Mesendoderm (in vitro differentiated cells): Measurements from ENCODE around the gene ABCD1.
"Not testable (repeated sequence)": the region's sequence is repeated elsewhere in the genome, so short reads cannot be mapped to it uniquely, and the experiment has no call there.

Experiments
- DNase-seq: peaks from one replicate; pipeline ENCODE4 v3.0.0; 2013
- H2AK5ac ChIP-seq: 2 replicates; pipeline ENCODE4 v1.6.1; 2013; ENCODE audit warnings: low read length, inconsistent platforms
- H2BK120ac ChIP-seq: 2 replicates; pipeline ENCODE4 v1.6.1; 2013; ENCODE audit warnings: low read depth, mild to moderate bottlenecking, low read length, moderate library complexity, mixed read lengths
- H2BK15ac ChIP-seq: replicated peaks from 2 replicates; pipeline ENCODE4 v1.6.1; 2013; ENCODE audit warnings: low read depth, mild to moderate bottlenecking, moderate library complexity
- H2BK5ac ChIP-seq: 2 replicates; pipeline ENCODE4 v1.6.1; 2013; ENCODE audit warnings: low read length, inconsistent platforms
- H3K18ac ChIP-seq: 2 replicates; pipeline ENCODE4 v1.6.1; 2013; ENCODE audit warnings: mild to moderate bottlenecking, low read length, mixed read lengths
- H3K23ac ChIP-seq: one replicate; pipeline ENCODE4 v1.6.1; 2013; ENCODE audit warnings: low read length
- H3K27ac ChIP-seq: 2 replicates; pipeline ENCODE4 v1.5.1; 2013; ENCODE audit warnings: low read depth, mild to moderate bottlenecking, inconsistent platforms, low read length, moderate library complexity
- H3K27me3 ChIP-seq: 2 replicates; pipeline ENCODE4 v1.6.1; 2013; ENCODE audit warnings: low read length, control low read depth, mild to moderate bottlenecking, inconsistent platforms; ENCODE audit not compliant: insufficient read depth, poor library complexity
- H3K36me3 ChIP-seq: 2 replicates; pipeline ENCODE4 v1.6.1; 2013; ENCODE audit warnings: low read length, inconsistent platforms; ENCODE audit not compliant: control insufficient read depth, insufficient read depth
- H3K4ac ChIP-seq: one replicate; pipeline ENCODE4 v1.6.1; 2013; ENCODE audit warnings: low read depth, mild to moderate bottlenecking, low read length, moderate library complexity
- H3K4me1 ChIP-seq: 2 replicates; pipeline ENCODE4 v1.6.1; 2013; ENCODE audit warnings: low read depth, low read length, inconsistent platforms; ENCODE audit not compliant: control insufficient read depth
- H3K4me2 ChIP-seq: 2 replicates; pipeline ENCODE4 v1.6.1; 2013; ENCODE audit warnings: low read length
- H3K4me3 ChIP-seq: 2 replicates; pipeline ENCODE4 v1.5.1; 2013; ENCODE audit warnings: mild to moderate bottlenecking, low read length
- H3K56ac ChIP-seq: one replicate; pipeline ENCODE4 v1.6.1; 2013; ENCODE audit warnings: low read length
- H3K79me1 ChIP-seq: 2 replicates; pipeline ENCODE4 v1.6.1; 2013; ENCODE audit warnings: low read length, inconsistent platforms
- H3K79me2 ChIP-seq: 2 replicates; pipeline ENCODE4 v1.6.1; 2013; ENCODE audit warnings: mild to moderate bottlenecking, low read length; ENCODE audit not compliant: control insufficient read depth, insufficient read depth
- H3K9ac ChIP-seq: 2 replicates; pipeline ENCODE4 v1.6.1; 2013; ENCODE audit warnings: low read length, inconsistent platforms
- H4K5ac ChIP-seq: one replicate; pipeline ENCODE4 v1.6.1; 2013; ENCODE audit warnings: low read length
- H4K8ac ChIP-seq: one replicate; pipeline ENCODE4 v1.6.1; 2013; ENCODE audit warnings: low read depth, mild to moderate bottlenecking, control low read depth, low read length, moderate library complexity
- WGBS: extraction: QIAGEN DNeasy Blood & Tissue Kit; methylation state at CpG from one replicate; pipeline ENCODE4 v1.1.7; 2013; ENCODE audit warnings: low lambda C conversion rate, missing lambda C conversion rate; ENCODE audit not compliant: insufficient coverage; ENCODE audit errors: extremely low coverage; 5-methylcytosine and 5-hydroxymethylcytosine counted together

ABCD1 gene

DNA sequence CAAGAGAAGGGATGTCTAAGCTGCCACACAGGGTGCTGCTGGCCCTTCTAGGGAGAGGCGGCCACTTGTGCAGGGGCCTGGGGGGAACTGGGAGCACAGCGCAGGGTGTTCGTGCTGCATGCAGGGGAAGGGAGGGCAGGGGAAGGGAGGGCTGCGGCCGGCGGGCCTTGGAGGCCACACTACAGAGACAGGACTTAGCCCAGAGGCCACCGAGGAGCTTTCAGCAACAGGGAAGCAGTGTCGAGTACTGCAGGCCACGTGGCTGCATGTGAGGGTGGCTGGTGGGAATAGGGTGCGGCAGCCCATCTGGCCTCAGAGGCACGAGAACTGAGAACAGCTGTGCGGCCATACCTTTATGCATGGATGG lies 20.4 kb downstream of the ABCD1 start:
- not testable (repeated sequence) for H4K5ac ChIP-seq, H2BK120ac ChIP-seq, H2BK5ac ChIP-seq, H2AK5ac ChIP-seq, H4K8ac ChIP-seq, H3K27ac ChIP-seq, DNase-seq, H3K56ac ChIP-seq, H3K9ac ChIP-seq, H3K23ac ChIP-seq, H3K4me2 ChIP-seq, H2BK15ac ChIP-seq, H3K27me3 ChIP-seq, H3K79me2 ChIP-seq, H3K36me3 ChIP-seq, H3K4me1 ChIP-seq, H3K4me3 ChIP-seq, H3K4ac ChIP-seq, H3K18ac ChIP-seq, H3K79me1 ChIP-seq
- WGBS, result no CpG with 5 or more reads among the region's 12 CpGs

DNA sequence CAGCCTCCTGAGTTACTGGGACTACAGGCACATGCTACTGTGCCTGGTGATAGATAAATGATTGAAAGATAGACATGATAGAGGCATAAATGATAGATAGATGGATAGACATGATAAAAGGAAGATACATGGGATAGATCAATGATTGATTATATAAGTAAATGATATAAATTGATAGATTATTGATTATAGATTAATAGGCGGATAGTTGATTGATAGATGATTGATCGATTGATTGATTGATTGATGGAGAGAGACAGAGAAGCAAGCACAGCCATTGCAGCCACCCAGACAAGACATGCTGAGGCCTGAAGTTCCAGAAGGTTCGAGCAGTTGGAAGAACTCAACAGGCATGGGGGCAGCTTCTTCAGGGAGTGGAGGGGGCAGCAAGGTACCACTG lies 21.7 kb downstream of the ABCD1 start:
- Histone ChIP-seq H2BK120ac (no peak overlapping the region), H2BK15ac (no peak overlapping the region), H3K4me3 (no peak overlapping the region), H3K4me1 (no peaks in the 10 kb centered on the region), H3K27ac (no peak overlapping the region), H3K18ac (no peak overlapping the region), H2AK5ac (no peak overlapping the region), H2BK5ac (no peak overlapping the region), H4K5ac (no peak overlapping the region), H3K79me1 (no peaks in the 10 kb centered on the region), H3K9ac (no peak overlapping the region), H3K27me3 (no peaks in the 10 kb centered on the region), H3K4ac (no peak overlapping the region), H3K4me2 (no peak overlapping the region), H3K79me2 (no peaks in the 10 kb centered on the region), H3K36me3 (no peaks in the 10 kb centered on the region), H3K56ac (no peak overlapping the region), H3K23ac (no peak overlapping the region), H4K8ac (no peak overlapping the region)
- WGBS, result 100% methylated on average over 2 of the region's 3 CpGs
- no peak for DNase-seq

DNA sequence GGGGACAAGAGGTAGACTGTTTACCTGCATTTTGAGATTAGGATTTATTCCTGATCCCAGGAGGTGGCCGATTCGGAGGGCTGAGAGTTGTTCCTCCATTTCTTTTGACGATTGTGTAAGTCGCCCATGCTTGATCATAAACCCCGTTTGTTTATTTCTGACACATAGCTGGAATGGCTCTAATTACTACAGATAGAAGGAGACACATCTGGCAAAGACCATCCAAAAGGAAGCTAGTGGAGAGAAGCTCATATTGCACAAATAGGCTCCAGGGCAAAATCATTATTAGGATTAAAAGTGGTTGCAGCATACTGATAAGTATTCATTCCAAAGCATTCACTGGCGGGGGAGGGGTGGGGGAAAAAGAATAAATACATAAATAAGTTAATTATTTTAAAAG lies 22.3 kb downstream of the ABCD1 start:
- H4K8ac ChIP-seq, DNase-seq, H2BK15ac ChIP-seq, H2BK120ac ChIP-seq, H3K27me3 ChIP-seq, H2AK5ac ChIP-seq, H3K4me1 ChIP-seq, H3K36me3 ChIP-seq, H4K5ac ChIP-seq, H3K56ac ChIP-seq, H3K4me3 ChIP-seq, H3K79me2 ChIP-seq, H3K4me2 ChIP-seq, H3K4ac ChIP-seq, H3K23ac ChIP-seq, H3K79me1 ChIP-seq, H2BK5ac ChIP-seq, H3K9ac ChIP-seq, H3K18ac ChIP-seq, H3K27ac ChIP-seq: not testable (repeated sequence)
- no CpG with 5 or more reads among the region's 6 CpGs for WGBS

DNA sequence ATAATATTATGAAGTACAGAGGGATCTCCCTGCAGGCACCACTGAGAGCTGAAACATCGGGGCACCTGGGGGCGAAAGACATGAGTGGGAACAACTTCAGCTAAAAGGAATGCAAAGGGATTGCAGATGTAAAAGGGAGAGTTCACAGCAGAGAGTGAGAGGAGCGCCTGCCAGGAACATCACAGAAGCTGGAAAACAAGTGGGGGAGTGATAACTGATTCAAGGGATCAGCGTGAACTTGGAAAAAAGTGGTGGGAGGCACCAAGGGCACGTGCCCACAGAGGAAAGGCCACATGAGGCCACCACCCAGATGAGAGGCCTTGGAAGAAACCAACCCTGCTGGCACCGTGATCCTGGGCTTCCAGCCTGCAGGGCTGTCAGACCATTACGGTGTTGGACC lies 24.4 kb downstream of the ABCD1 start:
- H4K8ac ChIP-seq, DNase-seq, H2BK120ac ChIP-seq, H3K4me3 ChIP-seq, H3K79me2 ChIP-seq, H3K18ac ChIP-seq, H4K5ac ChIP-seq, H3K27ac ChIP-seq, H2BK5ac ChIP-seq, H3K36me3 ChIP-seq, H3K27me3 ChIP-seq, H3K79me1 ChIP-seq, H3K4me2 ChIP-seq, H3K4me1 ChIP-seq, H3K9ac ChIP-seq, H2AK5ac ChIP-seq, H2BK15ac ChIP-seq, H3K56ac ChIP-seq, H3K4ac ChIP-seq, H3K23ac ChIP-seq: not testable (repeated sequence)
- no CpG with 5 or more reads among the region's 7 CpGs for WGBS

DNA sequence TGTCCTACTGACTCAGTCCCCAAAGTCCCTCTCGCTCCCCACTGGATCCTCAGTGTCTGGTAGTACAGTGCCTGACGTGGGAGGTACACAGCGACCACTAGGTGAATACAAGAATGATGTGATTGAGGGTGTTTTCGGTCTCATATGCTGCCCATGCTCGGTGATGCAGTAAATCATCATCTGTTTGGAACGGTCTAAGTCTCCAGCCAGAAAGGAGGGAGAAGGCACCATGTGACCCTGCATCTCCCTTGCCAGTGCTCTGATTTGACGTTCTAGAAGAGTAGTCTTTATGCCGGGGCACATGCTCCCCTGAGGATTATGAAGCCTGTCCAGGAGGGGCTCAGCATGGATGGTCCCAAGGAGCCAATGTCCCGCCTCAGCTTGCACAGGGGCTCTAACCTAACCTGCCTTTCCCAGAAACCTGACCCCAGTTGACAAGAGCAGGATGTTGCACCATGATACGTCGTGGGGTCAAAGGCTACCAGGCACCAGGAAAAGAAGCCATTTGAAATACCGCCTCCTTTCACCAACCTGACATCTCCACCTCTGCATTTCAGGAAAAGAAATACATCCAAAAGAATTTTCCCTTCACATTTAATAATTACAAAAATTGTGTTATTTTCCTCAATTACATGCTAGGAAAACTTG lies 25.6 kb downstream of the ABCD1 start:
- Histone ChIP-seq H3K56ac (no peak overlapping the region), H3K27me3 (no peaks in the 10 kb centered on the region), H2BK120ac (no peak overlapping the region), H2BK15ac (no peak overlapping the region), H4K5ac (no peak overlapping the region), H3K4ac (no peak overlapping the region), H3K9ac (no peak overlapping the region), H3K4me2 (no peak overlapping the region), H3K27ac (no peak overlapping the region), H2BK5ac (no peak overlapping the region), H3K18ac (no peak overlapping the region), H3K79me1 (no peaks in the 10 kb centered on the region), H3K4me3 (no peak overlapping the region), H4K8ac (no peak overlapping the region), H3K79me2 (no peaks in the 10 kb centered on the region), H3K36me3 (no peaks in the 10 kb centered on the region), H3K4me1 (no peaks in the 10 kb centered on the region), H2AK5ac (no peak overlapping the region), H3K23ac (no peak overlapping the region)
- no peak for DNase-seq
- WGBS, result no CpG with 5 or more reads among the region's 12 CpGs

DNA sequence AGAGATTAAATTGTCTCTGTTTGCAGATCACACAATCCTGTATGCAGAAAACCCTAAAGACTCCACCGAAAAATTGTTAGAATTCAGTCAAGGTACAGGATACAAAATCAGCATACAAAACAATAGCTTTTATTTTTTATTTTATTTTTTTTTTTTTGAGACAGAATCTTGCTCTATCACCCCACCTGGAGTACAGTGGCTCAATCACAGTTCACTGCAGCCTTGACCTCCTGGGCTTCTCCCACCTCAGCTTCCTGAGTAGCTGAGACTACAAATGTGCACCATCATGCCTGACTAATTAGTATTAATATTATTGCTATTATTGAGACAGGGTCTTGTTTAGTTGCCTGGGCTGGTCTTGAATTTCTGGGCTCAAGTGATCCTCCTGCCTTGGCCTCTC lies 30.5 kb downstream of the ABCD1 start:
- no peak for DNase-seq
- Histone ChIP-seq H3K18ac (no peak overlapping the region), H2BK5ac (no peak overlapping the region), H2AK5ac (no peak overlapping the region), H4K5ac (no peak overlapping the region), H3K27ac (no peak overlapping the region), H2BK120ac (no peak overlapping the region), H4K8ac (no peak overlapping the region), H3K79me2 (no peaks in the 10 kb centered on the region), H3K4me2 (no peak overlapping the region), H3K36me3 (no peaks in the 10 kb centered on the region), H3K9ac (no peak overlapping the region), H3K4me3 (no peak overlapping the region), H2BK15ac (no peak overlapping the region), H3K23ac (no peak overlapping the region), H3K27me3 (no peaks in the 10 kb centered on the region), H3K4ac (no peak overlapping the region), H3K4me1 (no peaks in the 10 kb centered on the region), H3K79me1 (no peaks in the 10 kb centered on the region), H3K56ac (no peak overlapping the region)
- no CpG with 5 or more reads among the region's 1 CpG for WGBS
